ENCODE results near the gene BCL10.
A peak's percentile ranks its signal among the peaks of the same experiment; 100 is the strongest.

Gene BCL10

DNA sequence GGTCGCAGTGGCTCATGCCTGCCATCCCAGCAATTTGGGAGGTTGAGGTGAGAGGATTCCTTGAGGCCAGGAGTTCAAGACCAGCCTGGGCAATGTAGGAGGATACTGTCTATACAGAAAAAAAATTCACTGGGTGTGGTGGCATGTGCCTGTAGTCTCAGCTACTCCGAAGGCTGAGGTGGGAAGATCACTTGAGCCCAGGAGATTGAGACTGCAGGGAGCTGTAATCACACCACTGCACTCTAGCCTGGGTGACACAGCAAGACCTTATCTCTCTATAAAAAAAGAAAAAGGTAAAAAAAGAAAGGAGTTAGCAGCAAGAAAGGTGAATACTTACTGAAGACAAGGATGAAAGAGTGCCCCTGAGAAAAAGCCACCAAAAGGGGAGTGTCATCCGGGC, 23.7 kb upstream of the BCL10 start:
- no peak overlapping the region for H3K4me3 ChIP-seq (ENCODE audit: low read length)
- no peak for DNase-seq (ENCODE audit: low read depth)
- TF ChIP-seq CTCF (conservative IDR thresholded peaks at IDR 0.05; ENCODE audit: low read depth, low read length) = no peak

- H3K4me3 ChIP-seq (ENCODE audit: low read length) = no peak overlapping the region
- DNase-seq (ENCODE audit: low read depth) = peak; percentile 97
- no peak for TF ChIP-seq CTCF (conservative IDR thresholded peaks at IDR 0.05; ENCODE audit: low read depth, low read length)
Measured at GRCh38 chr1:85297855-85298629, 21.6 kb upstream of the BCL10 start.

DNA sequence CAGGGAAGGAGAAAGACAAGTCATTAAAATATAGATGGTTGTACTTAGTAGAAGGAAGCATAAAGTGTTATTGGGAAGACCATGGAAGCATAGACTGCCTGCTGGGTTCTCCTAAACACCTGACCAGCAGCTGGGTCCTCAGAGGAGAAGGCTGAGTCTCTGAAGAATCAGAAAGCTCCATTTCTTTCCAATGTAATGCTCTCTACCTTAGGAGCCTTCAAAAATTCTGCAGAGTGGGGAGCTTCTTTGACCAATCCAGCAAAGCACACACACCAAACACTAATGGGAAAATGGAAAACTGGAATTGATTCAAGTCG, 21.1 kb upstream of the BCL10 start:
- no peak overlapping the region for H3K4me3 ChIP-seq (ENCODE audit: low read length)
- no peak for TF ChIP-seq CTCF (conservative IDR thresholded peaks at IDR 0.05; ENCODE audit: low read depth, low read length)
- no peak for DNase-seq (ENCODE audit: low read depth)

- TF ChIP-seq CTCF (conservative IDR thresholded peaks at IDR 0.05; ENCODE audit: low read depth, low read length) = no peak
- no peak for DNase-seq (ENCODE audit: low read depth)
- no peak overlapping the region for H3K4me3 ChIP-seq (ENCODE audit: low read length)
Measured at GRCh38 chr1:85296980-85297379, 20.5 kb upstream of the BCL10 start.

GRCh38 chr1:85295654-85296053, 19.2 kb upstream of the BCL10 start:
- no peak for DNase-seq (ENCODE audit: low read depth)
- TF ChIP-seq CTCF (conservative IDR thresholded peaks at IDR 0.05; ENCODE audit: low read depth, low read length) = no peak
- H3K4me3 ChIP-seq (ENCODE audit: low read length) = no peak overlapping the region

GRCh38 chr1:85295006-85295431, 18.6 kb upstream of the BCL10 start:
- TF ChIP-seq CTCF (conservative IDR thresholded peaks at IDR 0.05; ENCODE audit: low read depth, low read length) = no peak
- H3K4me3 ChIP-seq (ENCODE audit: low read length) = no peak overlapping the region
- DNase-seq (ENCODE audit: low read depth) = no peak

DNA sequence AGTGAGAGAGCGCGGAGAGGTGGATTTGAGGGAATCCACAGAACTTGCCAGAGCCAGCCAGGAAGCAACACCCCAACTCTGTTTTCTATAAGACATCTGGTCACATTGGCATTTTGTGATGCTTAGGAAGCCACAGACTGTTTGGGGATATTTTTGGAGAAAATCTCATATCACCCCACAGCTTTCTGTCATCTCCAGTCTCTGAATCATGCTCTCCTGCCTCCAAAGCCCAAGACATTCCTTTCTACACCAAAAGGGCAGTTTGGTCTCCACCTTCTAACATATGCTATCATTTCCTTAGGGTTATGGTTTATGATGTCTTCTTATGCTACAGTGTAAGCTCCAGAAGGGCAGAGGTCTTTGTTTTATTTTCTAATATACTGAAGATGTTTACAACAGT, 14.4 kb upstream of the BCL10 start:
- DNase-seq (ENCODE audit: low read depth) = no peak
- TF ChIP-seq CTCF (conservative IDR thresholded peaks at IDR 0.05; ENCODE audit: low read depth, low read length) = no peak
- no peak overlapping the region for H3K4me3 ChIP-seq (ENCODE audit: low read length)

All from retinal pigment epithelial cell (primary cell).